Activated B cell treated with CpG ODN at 0.5 μM for 24 hours (primary cell): Measurements from ENCODE around the gene PIGM. TPM values are rescaled to one million over a fixed set of nuclear protein-coding genes. Genes with fewer than 3 reads are reported as not detected.
"Not testable (repeated sequence)": the region's sequence is repeated elsewhere in the genome, so short reads cannot be mapped to it uniquely, and the experiment has no call there.

Experiments used
- ATAC-seq: fragments of 200-7000 bp; cut with Tn5 transposase; one replicate; pipeline ENCODE4 v1.10.0; 2021; ENCODE audit warnings: low read depth, mild to moderate bottlenecking, moderate library complexity
- CTCF ChIA-PET: fragments of 350-600 bp; sonication (Branson Sonifier 250); formaldehyde crosslinking; loops from one replicate; lab custom pipeline; 2021; ENCODE audit warnings: antibody characterized with exemption; lab: Charles Lee
- POLR2A ChIA-PET: fragments of 350-600 bp; sonication (Branson Sonifier 250); formaldehyde crosslinking; loops from one replicate; lab custom pipeline; 2021; ENCODE audit warnings: antibody characterized with exemption; lab: Charles Lee
- DNase-seq: peaks from one replicate; pipeline ENCODE4 v3.0.0; 2022
- H3K27ac Mint-ChIP-seq: one replicate; pipeline ENCODE4 v1.8.0; 2020; ENCODE audit warnings: mixed read lengths
- H3K27me3 Mint-ChIP-seq: one replicate; pipeline ENCODE4 v1.8.0; 2021; ENCODE audit warnings: mixed read lengths
- H3K36me3 Mint-ChIP-seq: one replicate; pipeline ENCODE4 v1.8.0; 2021; ENCODE audit warnings: low read depth, mixed read lengths
- H3K4me1 Mint-ChIP-seq: one replicate; pipeline ENCODE4 v1.8.0; 2021; ENCODE audit warnings: mixed read lengths
- H3K4me3 Mint-ChIP-seq: one replicate; pipeline ENCODE4 v1.8.0; 2020; ENCODE audit warnings: mild to moderate bottlenecking, mixed read lengths
- H3K9me3 Mint-ChIP-seq: one replicate; pipeline ENCODE4 v1.8.0; 2020; ENCODE audit warnings: mixed read lengths
- intact Hi-C: fragments of 100-400 bp; cut with micrococcal nuclease; formaldehyde crosslinking; loops from one replicate; pipeline ENCODE4 v1.15.1; 2024
- total RNA-seq: library from RNA; stranded (reverse); gene quantifications from 2 replicates; pipeline ENCODE4 v1.2.3, GENCODE V29; 2022
- TF ChIP-seq, protein P1 (sequence below): fragments of 200-600 bp; IDR thresholded peaks from one replicate; pipeline ENCODE4 v1.8.0; 2022; ENCODE audit warnings: antibody characterized with exemption, mild to moderate bottlenecking

The PIGM gene
- total RNA-seq, 1 donor from 2014 or later: 5.3 TPM

- intact Hi-C loops: no loop called here
- peaks cover 55% of the 10 kb centered on the region for H3K27me3 Mint-ChIP-seq
- H3K4me1 Mint-ChIP-seq: no peaks in the 10 kb centered on the region
- ChIA-PET CTCF (no interaction called here), POLR2A (interaction anchor here (0.6 kb wide), 1 partner anchor 17 kb away, joined by 3 read pairs; no protein-coding TSS in a partner anchor)
- ATAC-seq: no peak
- no peaks in the 10 kb centered on the region for H3K9me3 Mint-ChIP-seq
- no peak overlapping the region for H3K4me3 Mint-ChIP-seq
- no peak for DNase-seq
- H3K27ac Mint-ChIP-seq: no peak overlapping the region
- no peaks in the 10 kb centered on the region for H3K36me3 Mint-ChIP-seq
- TF ChIP-seq, protein P1, sequence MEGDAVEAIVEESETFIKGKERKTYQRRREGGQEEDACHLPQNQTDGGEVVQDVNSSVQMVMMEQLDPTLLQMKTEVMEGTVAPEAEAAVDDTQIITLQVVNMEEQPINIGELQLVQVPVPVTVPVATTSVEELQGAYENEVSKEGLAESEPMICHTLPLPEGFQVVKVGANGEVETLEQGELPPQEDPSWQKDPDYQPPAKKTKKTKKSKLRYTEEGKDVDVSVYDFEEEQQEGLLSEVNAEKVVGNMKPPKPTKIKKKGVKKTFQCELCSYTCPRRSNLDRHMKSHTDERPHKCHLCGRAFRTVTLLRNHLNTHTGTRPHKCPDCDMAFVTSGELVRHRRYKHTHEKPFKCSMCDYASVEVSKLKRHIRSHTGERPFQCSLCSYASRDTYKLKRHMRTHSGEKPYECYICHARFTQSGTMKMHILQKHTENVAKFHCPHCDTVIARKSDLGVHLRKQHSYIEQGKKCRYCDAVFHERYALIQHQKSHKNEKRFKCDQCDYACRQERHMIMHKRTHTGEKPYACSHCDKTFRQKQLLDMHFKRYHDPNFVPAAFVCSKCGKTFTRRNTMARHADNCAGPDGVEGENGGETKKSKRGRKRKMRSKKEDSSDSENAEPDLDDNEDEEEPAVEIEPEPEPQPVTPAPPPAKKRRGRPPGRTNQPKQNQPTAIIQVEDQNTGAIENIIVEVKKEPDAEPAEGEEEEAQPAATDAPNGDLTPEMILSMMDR: no peak
Observed at GRCh38 chr1:160052936-160053335, 21.1 kb upstream of the PIGM start.

DNA sequence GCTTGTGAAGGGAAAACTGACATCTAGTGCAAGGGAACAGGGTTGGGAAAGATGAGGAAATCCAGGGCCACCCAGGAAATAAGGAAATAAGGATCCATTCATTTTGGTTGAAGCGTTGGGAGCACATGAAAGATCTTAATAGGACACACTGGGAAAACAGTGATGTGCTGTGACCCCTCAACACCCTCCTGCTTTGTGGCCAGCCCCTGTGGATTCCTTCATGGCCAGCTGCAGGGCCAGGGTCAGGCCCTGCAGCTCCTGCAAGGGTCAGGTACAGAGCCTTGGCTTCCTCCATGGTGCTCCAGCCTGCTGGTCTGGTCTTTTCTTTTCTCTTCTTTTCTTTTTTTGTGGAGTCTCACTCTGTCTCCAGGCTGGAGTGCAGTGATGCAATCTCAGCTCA, 18.8 kb upstream of the PIGM start:
- Mint-ChIP-seq H3K27me3 (peaks cover 43% of the 10 kb centered on the region), H3K27ac (no peak overlapping the region), H3K9me3 (no peaks in the 10 kb centered on the region), H3K4me3 (no peak overlapping the region), H3K36me3 (no peaks in the 10 kb centered on the region), H3K4me1 (peaks cover 12% of the 10 kb centered on the region)
- ChIA-PET CTCF (no interaction called here), POLR2A (no interaction called here)
- DNase-seq (no peak), ATAC-seq (no peak)
- TF ChIP-seq, protein P1: no peak
- intact Hi-C loops: no loop called here

DNA sequence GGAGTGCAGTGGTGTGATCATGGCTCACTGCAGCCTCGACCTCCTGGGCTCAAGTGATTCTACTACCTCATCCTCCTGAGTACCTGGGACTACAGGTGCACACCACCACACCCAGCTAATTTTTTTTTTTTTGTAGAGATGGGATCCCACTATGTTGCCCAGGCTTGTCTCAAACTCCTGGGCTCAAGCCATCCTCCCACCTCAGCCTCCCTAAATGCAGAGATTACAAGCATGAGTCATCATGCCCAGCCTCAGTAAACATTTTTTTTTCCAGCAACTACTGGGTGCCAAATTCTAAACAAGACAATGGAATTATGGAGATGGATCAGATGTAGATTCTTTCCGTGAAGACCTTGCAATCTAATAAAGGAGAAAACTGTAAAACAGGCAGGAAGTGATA, 18.4 kb upstream of the PIGM start:
- H3K36me3 Mint-ChIP-seq, H3K27ac Mint-ChIP-seq, CTCF ChIA-PET, H3K9me3 Mint-ChIP-seq, DNase-seq, H3K4me3 Mint-ChIP-seq, intact Hi-C loops, ATAC-seq: not testable (repeated sequence)
- POLR2A ChIA-PET: interaction anchor here (0.6 kb wide), 1 partner anchor 10 kb away, joined by 3 read pairs; no protein-coding TSS in a partner anchor
- peaks cover 12% of the 10 kb centered on the region for H3K4me1 Mint-ChIP-seq
- peaks cover 43% of the 10 kb centered on the region for H3K27me3 Mint-ChIP-seq

GRCh38 chr1:160049101-160049500, 17.3 kb upstream of the PIGM start:
- CTCF ChIA-PET: interaction anchor here (5.0 kb wide), 1 partner anchor 35 kb away, joined by 81 read pairs; the partner anchor contains the start of gene KCNJ9
- Mint-ChIP-seq H3K27ac (no peak overlapping the region), H3K9me3 (no peaks in the 10 kb centered on the region), H3K27me3 (peaks cover 36% of the 10 kb centered on the region), H3K4me3 (no peak overlapping the region), H3K4me1 (peaks cover 12% of the 10 kb centered on the region), H3K36me3 (no peaks in the 10 kb centered on the region)
- DNase-seq: no peak
- POLR2A ChIA-PET: no interaction called here
- TF ChIP-seq, protein P1: no peak
- intact Hi-C loops: no loop called here
- ATAC-seq: no peak

DNA sequence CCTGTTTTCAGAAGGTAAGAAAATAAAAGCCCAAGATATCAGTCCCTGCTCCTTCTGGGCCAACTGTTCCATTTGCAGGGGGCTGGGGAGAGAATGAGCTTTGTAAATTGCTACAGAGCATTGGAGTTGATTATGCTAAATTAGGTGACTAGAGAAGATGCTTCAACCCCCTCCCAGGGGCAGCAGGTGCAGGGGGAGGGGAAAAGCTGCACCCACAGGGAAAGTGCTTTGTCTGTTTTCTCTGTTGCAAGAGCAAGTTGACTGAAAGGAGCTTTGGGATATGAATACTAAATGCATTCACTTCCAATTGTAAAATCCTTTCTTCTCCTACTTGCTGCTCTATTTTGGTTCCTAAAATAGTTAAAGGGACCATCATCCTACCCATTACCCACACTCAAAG, 16.5 kb upstream of the PIGM start:
- ChIA-PET CTCF (interaction anchor here (5.0 kb wide), 1 partner anchor 35 kb away, joined by 81 read pairs; the partner anchor contains the start of gene KCNJ9), POLR2A (no interaction called here)
- Mint-ChIP-seq H3K27ac (no peak overlapping the region), H3K27me3 (peaks cover 36% of the 10 kb centered on the region), H3K9me3 (no peaks in the 10 kb centered on the region), H3K4me3 (no peak overlapping the region), H3K4me1 (peaks cover 12% of the 10 kb centered on the region), H3K36me3 (no peaks in the 10 kb centered on the region)
- TF ChIP-seq, protein P1: no peak
- intact Hi-C loops: no loop called here
- DNase-seq: no peak
- no peak for ATAC-seq
